Measurements from ENCODE around the gene SLC6A16.
"Not testable (repeated sequence)": the region's sequence is repeated elsewhere in the genome, so short reads cannot be mapped to it uniquely, and the experiment has no call there.

GRCh38 chr19:49288205-49288604 lies 36.8 kb downstream of the SLC6A16 start:
- not testable (repeated sequence) for TF ChIP-seq CTCF (IDR thresholded peaks at IDR 0.05 in 8 of 11, conservative IDR thresholded peaks at IDR 0.05 in 3 of 11); POLR2AphosphoS5 (IDR thresholded peaks at IDR 0.05); POLR2A (IDR thresholded peaks at IDR 0.05)

Data from spleen (tissue), 7 donors.